Suprapubic skin (tissue), 3 donors: Measurements from ENCODE around the gene ASS1.

Experiments used
- EP300 ChIP-seq: sonication (generic); formaldehyde crosslinking; IDR thresholded peaks from one replicate; pipeline ENCODE4 v1.6.1; 2017; ENCODE audit warnings: antibody characterized with exemption
- POLR2A ChIP-seq, 2 donors: fragments of 450-650 bp; IDR thresholded peaks; one replicate each; pipeline ENCODE4 v1.6.1; 2017; ENCODE audit warnings: antibody characterized with exemption in 2 of 2, mild to moderate bottlenecking in 2 of 2, moderate library complexity in 2 of 2
- TF ChIP-seq, protein P1 (sequence below), 2 donors: fragments of 200-600 bp in 1 of 2; fragments of 450-650 bp in 1 of 2; sonication (generic) in 1 of 2; IDR thresholded peaks; one replicate each; pipeline ENCODE4 v1.5.1; 2016 to 2019; ENCODE audit warnings: antibody characterized with exemption in 2 of 2, mild to moderate bottlenecking in 1 of 2, moderate library complexity in 1 of 2

DNA sequence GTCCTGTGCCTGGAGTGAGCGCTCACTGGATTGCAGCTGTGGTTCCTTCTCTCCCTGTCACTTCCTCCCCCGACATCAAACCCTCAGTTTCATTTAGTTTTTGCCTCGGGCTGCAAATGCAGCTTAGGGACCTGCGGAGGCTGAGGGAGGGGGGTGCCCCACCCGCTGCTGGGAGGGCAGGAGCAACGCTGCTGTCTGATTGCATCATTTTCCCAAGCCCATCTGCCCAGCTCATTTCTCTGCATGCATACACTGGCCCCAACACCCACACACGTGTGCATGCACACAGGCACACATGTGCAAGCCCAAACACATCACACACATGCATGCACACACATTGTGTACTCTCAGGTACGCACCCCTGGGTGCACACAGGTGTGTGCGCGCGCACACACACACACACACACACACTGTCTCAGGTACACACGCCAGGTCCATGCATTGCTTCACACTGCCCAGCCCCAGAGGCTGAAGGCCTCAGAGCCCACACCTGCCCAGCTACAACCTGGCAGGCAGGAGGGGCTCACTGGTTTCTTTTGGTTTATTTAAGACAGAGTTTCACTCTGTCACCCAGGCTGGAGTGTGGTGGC, 3.4 kb downstream of the ASS1 start:
- no peak for TF ChIP-seq POLR2A (IDR thresholded peaks at IDR 0.05)
- TF ChIP-seq, protein P1, sequence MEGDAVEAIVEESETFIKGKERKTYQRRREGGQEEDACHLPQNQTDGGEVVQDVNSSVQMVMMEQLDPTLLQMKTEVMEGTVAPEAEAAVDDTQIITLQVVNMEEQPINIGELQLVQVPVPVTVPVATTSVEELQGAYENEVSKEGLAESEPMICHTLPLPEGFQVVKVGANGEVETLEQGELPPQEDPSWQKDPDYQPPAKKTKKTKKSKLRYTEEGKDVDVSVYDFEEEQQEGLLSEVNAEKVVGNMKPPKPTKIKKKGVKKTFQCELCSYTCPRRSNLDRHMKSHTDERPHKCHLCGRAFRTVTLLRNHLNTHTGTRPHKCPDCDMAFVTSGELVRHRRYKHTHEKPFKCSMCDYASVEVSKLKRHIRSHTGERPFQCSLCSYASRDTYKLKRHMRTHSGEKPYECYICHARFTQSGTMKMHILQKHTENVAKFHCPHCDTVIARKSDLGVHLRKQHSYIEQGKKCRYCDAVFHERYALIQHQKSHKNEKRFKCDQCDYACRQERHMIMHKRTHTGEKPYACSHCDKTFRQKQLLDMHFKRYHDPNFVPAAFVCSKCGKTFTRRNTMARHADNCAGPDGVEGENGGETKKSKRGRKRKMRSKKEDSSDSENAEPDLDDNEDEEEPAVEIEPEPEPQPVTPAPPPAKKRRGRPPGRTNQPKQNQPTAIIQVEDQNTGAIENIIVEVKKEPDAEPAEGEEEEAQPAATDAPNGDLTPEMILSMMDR (IDR thresholded peaks at IDR 0.05) = no peak
- no peak for TF ChIP-seq EP300
